Panc1 (cell line): ENCODE measurements around the gene SIN3B. TPM values are rescaled to one million over a fixed set of nuclear protein-coding genes. Genes with fewer than 3 reads are reported as not detected.

Source experiments
- ATAC-seq: fragments of 200-7000 bp; cut with Tn5 transposase; 2 replicates; pipeline ENCODE4 v1.9.1; 2020; ENCODE audit warnings: mild to moderate bottlenecking, moderate library complexity
- BruUV-seq: library from RNA; stranded (reverse); fragments of 400-500 nt; replicated peaks from 2 replicates; lab custom pipeline; 2021; lab: Mats Ljungman, UMichigan
- CTCF ChIA-PET: fragments of 300-600 bp; sonication (Branson Sonifier 250); formaldehyde crosslinking; loops from one replicate; lab custom pipeline; 2022; ENCODE audit warnings: antibody characterized with exemption; lab: Charles Lee
- POLR2A ChIA-PET: fragments of 300-600 bp; sonication (Branson Sonifier 250); formaldehyde crosslinking; loops from one replicate; lab custom pipeline; 2022; ENCODE audit warnings: antibody characterized with exemption; lab: Charles Lee
- DNase-seq: peaks from one replicate; pipeline ENCODE4 v3.0.0-alpha.2; 2010; ENCODE audit warnings: low read depth, low spot score
- H3K27ac ChIP-seq: 2 replicates; pipeline ENCODE4 v1.5.1; 2011; ENCODE audit warnings: mild to moderate bottlenecking, low read length, inconsistent platforms
- H3K27me3 ChIP-seq: fragments of 200-500 bp; sonication (Bioruptor generic); 2 replicates; pipeline ENCODE4 v1.6.0; 2014; ENCODE audit warnings: low read length, inconsistent platforms; ENCODE audit not compliant: control insufficient read depth, insufficient read depth
- H3K36me3 ChIP-seq: fragments of 200-500 bp; sonication (Bioruptor generic); 2 replicates; pipeline ENCODE4 v1.5.1; 2014; ENCODE audit warnings: inconsistent platforms, mild to moderate bottlenecking, low read length, moderate library complexity; ENCODE audit not compliant: control insufficient read depth, insufficient read depth
- H3K4me1 ChIP-seq: 2 replicates; pipeline ENCODE4 v1.5.1; 2011; ENCODE audit warnings: inconsistent platforms, mild to moderate bottlenecking, low read length, moderate library complexity; ENCODE audit not compliant: control insufficient read depth, insufficient read depth
- H3K4me3 ChIP-seq, 2 experiments: 2 replicates each; pipeline ENCODE4 v1.5.1; 2011 to 2012; ENCODE audit warnings: low read depth in 2 of 2, low read length in 2 of 2, mild to moderate bottlenecking in 2 of 2, inconsistent platforms in 1 of 2, moderate library complexity in 1 of 2
- H3K9me3 ChIP-seq: fragments of 200-500 bp; sonication (Bioruptor generic); 2 replicates; pipeline ENCODE4 v1.5.1; 2014; ENCODE audit warnings: low read depth, mild to moderate bottlenecking, inconsistent platforms, low read length, moderate library complexity; ENCODE audit not compliant: control insufficient read depth, insufficient read depth
- CTCF ChIP-seq: fragments of 450-650 bp; IDR thresholded peaks from 2 replicates; pipeline ENCODE4 v1.5.1; 2017; ENCODE audit warnings: mild to moderate bottlenecking
- POLR2AphosphoS5 ChIP-seq: IDR thresholded peaks from 2 replicates; pipeline ENCODE4 v1.6.1; 2012; ENCODE audit warnings: mild to moderate bottlenecking, low read depth, low read length, moderate library complexity
- REST ChIP-seq, 2 experiments: IDR thresholded peaks; 2 replicates each; pipeline ENCODE4 v1.6.1; 2011 to 2012; ENCODE audit warnings: low read depth in 2 of 2, control low read depth in 1 of 2, low read length in 1 of 2, mild to moderate bottlenecking in 1 of 2, moderate library complexity in 1 of 2; ENCODE audit not compliant: insufficient read depth in 1 of 2
- SIN3A ChIP-seq: IDR thresholded peaks from 2 replicates; pipeline ENCODE4 v1.6.1; 2012; ENCODE audit warnings: low read depth, mild to moderate bottlenecking, low read length, moderate library complexity, borderline replicate concordance; ENCODE audit not compliant: insufficient read depth
- TCF7L2 ChIP-seq: IDR thresholded peaks from 2 replicates; pipeline ENCODE4 v1.6.1; 2011; ENCODE audit warnings: mild to moderate bottlenecking, low read depth, low read length, inconsistent platforms
- in situ Hi-C: cut with HindIII; loops from 2 replicates; pipeline ENCODE4 v1.10.0; 2016; ENCODE audit warnings: low sequenced_read_pairs, low pct_unique_long_range_greater_than_20kb
- intact Hi-C: fragments of 100-400 bp; cut with micrococcal nuclease; formaldehyde crosslinking; loops from one replicate; pipeline ENCODE4 v1.10.0; 2022; ENCODE audit not compliant: unreplicated experiment
- total RNA-seq: library from RNA; stranded (reverse); gene quantifications from one replicate; pipeline ENCODE4 v1.2.1, GENCODE V29; 2021; ENCODE audit not compliant: unreplicated experiment

Gene SIN3B
- total RNA-seq, 1 experiment from 2014 or later, result 47.0 TPM

DNA sequence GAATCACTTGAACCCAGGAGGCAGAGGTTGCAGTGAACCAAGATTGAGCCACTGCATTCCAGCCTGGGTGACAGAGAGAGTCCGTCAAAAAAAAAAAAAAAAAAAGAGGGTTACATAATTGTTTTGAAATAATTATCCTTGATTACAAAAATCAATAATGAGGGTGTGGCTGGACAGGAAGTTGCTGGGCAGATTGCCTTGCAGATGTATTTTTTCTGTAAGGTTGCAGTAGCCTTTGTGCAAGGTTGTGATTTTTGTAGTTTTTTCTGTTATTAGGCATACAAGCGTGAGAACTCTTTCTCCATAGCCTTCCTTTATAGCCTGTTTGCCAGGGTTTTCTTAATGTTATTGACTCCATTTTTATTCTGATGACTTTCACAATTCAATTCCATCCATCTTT is 40.7 kb upstream of the SIN3B start:
- Histone ChIP-seq H3K9me3 (0 out of 2 replicates have a peak, but pooled peaks cover 9% of the 10 kb centered on the region), H3K36me3 (no peaks in the 10 kb centered on the region), H3K4me1 (no peaks in the 10 kb centered on the region), H3K4me3 (no peak overlapping the region), H3K27me3 (no peaks in the 10 kb centered on the region), H3K27ac (no peak overlapping the region)
- no peak for ATAC-seq
- TF ChIP-seq SIN3A (no peak), CTCF (no peak), TCF7L2 (no peak), REST (IDR thresholded peaks at IDR 0.05; ENCODE audit: insufficient read depth in 1 of 2, low read depth in 2 of 2, low read length in 1 of 2) (no peak), POLR2AphosphoS5 (no peak)
- ChIA-PET POLR2A (no interaction called here), CTCF (no interaction called here)
- DNase-seq, result no peak
- in situ Hi-C loops, result no loop called here
- no TSS peak for BruUV-seq
- intact Hi-C loops, result no loop called here

GRCh38 chr19:16789238-16789637 is 40.0 kb upstream of the SIN3B start:
- DNase-seq (no peak), ATAC-seq (no peak)
- Histone ChIP-seq H3K4me3 (no peak overlapping the region), H3K4me1 (no peaks in the 10 kb centered on the region), H3K27me3 (no peaks in the 10 kb centered on the region), H3K9me3 (0 out of 2 replicates have a peak, but pooled peaks cover 9% of the 10 kb centered on the region), H3K27ac (no peak overlapping the region), H3K36me3 (no peaks in the 10 kb centered on the region)
- intact Hi-C loops, result no loop called here
- in situ Hi-C loops, result no loop called here
- no TSS peak for BruUV-seq
- POLR2A ChIA-PET, result no interaction called here
- TF ChIP-seq REST (IDR thresholded peaks at IDR 0.05; ENCODE audit: insufficient read depth in 1 of 2, low read depth in 2 of 2, low read length in 1 of 2), result no peak
- TF ChIP-seq POLR2AphosphoS5, result no peak
- TF ChIP-seq SIN3A, result no peak
- no peak for TF ChIP-seq TCF7L2
- CTCF ChIA-PET, result no interaction called here
